ENCODE data around the gene FBXO11.

GRCh38 chr2:47777277-47777937, 128.9 kb downstream of the FBXO11 start:
- TF ChIP-seq, protein P1, sequence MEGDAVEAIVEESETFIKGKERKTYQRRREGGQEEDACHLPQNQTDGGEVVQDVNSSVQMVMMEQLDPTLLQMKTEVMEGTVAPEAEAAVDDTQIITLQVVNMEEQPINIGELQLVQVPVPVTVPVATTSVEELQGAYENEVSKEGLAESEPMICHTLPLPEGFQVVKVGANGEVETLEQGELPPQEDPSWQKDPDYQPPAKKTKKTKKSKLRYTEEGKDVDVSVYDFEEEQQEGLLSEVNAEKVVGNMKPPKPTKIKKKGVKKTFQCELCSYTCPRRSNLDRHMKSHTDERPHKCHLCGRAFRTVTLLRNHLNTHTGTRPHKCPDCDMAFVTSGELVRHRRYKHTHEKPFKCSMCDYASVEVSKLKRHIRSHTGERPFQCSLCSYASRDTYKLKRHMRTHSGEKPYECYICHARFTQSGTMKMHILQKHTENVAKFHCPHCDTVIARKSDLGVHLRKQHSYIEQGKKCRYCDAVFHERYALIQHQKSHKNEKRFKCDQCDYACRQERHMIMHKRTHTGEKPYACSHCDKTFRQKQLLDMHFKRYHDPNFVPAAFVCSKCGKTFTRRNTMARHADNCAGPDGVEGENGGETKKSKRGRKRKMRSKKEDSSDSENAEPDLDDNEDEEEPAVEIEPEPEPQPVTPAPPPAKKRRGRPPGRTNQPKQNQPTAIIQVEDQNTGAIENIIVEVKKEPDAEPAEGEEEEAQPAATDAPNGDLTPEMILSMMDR (IDR thresholded peaks at IDR 0.05) = no peak
- TF ChIP-seq POLR2A (IDR thresholded peaks at IDR 0.05) = no peak

Data from transverse colon (tissue), 3 donors.